ENCODE results near the gene BIRC7.

BIRC7 gene

GRCh38 chr20:63235399-63235983, at the start of gene BIRC7:
Gene BIRC7, plus strand, starts transcription at chr20:63235905. Its CDS starts 192 bp downstream, at chr20:63236097.
- no peak for DNase-seq

GRCh38 chr20:63186084-63186483, 49.6 kb upstream of the BIRC7 start:
- DNase-seq, result no peak

- no peak for DNase-seq
Observed at GRCh38 chr20:63186528-63187316, 49.0 kb upstream of the BIRC7 start.

- DNase-seq, result no peak
Observed at GRCh38 chr20:63187338-63188158, 48.2 kb upstream of the BIRC7 start.

GRCh38 chr20:63188159-63188442, 47.6 kb upstream of the BIRC7 start:
- DNase-seq, result no peak

- DNase-seq, result no peak
Observed at GRCh38 chr20:63188641-63189321, 46.9 kb upstream of the BIRC7 start.

- no peak for DNase-seq
Observed at GRCh38 chr20:63189322-63189642, 46.4 kb upstream of the BIRC7 start.

- DNase-seq, result no peak
Observed at GRCh38 chr20:63189846-63190559, 45.7 kb upstream of the BIRC7 start.

- DNase-seq, result no peak
Observed at GRCh38 chr20:63190828-63191227, 44.9 kb upstream of the BIRC7 start.

GRCh38 chr20:63191400-63191799, 44.3 kb upstream of the BIRC7 start:
- peak in 1 of 2 experiments; percentile 40 for DNase-seq

GRCh38 chr20:63192721-63193120, 43.0 kb upstream of the BIRC7 start:
- no peak for DNase-seq

- no peak for DNase-seq
Observed at GRCh38 chr20:63194007-63194796, 41.5 kb upstream of the BIRC7 start.

- DNase-seq, result no peak
Observed at GRCh38 chr20:63194797-63195173, 40.9 kb upstream of the BIRC7 start.

GRCh38 chr20:63196768-63197470, 38.8 kb upstream of the BIRC7 start:
- DNase-seq, result no peak

GRCh38 chr20:63198606-63199005, 37.1 kb upstream of the BIRC7 start:
- no peak for DNase-seq

GRCh38 chr20:63202021-63202420, 33.7 kb upstream of the BIRC7 start:
- no peak for DNase-seq

GRCh38 chr20:63202811-63203526, 32.7 kb upstream of the BIRC7 start:
- DNase-seq, result no peak

- DNase-seq, result no peak
Observed at GRCh38 chr20:63204362-63204761, 31.3 kb upstream of the BIRC7 start.

- DNase-seq, result no peak
Observed at GRCh38 chr20:63205896-63206295, 29.8 kb upstream of the BIRC7 start.

- DNase-seq, result no peak
Observed at GRCh38 chr20:63206878-63207277, 28.8 kb upstream of the BIRC7 start.

Data from cerebellar nuclear complex (tissue), 1 donor.